HuH-7 (cell line): ENCODE measurements around the gene AGAP1.

Source experiments
- DNase-seq: peaks from one replicate; pipeline ENCODE4 v3.0.0; 2011; ENCODE audit warnings: low spot score

AGAP1 gene

GRCh38 chr2:236173729-236174607 is 680.1 kb downstream of the AGAP1 start:
- peak; percentile 14 for DNase-seq

- DNase-seq: peak; percentile 17
Observed at GRCh38 chr2:236175548-236176150, 681.8 kb downstream of the AGAP1 start.

GRCh38 chr2:236176417-236176816 is 682.6 kb downstream of the AGAP1 start:
- DNase-seq: peak; percentile 90

- DNase-seq: peak; percentile 4
Observed at GRCh38 chr2:236176951-236177350, 683.1 kb downstream of the AGAP1 start.

- peak; percentile 91 for DNase-seq
Observed at GRCh38 chr2:236177604-236177966, 683.7 kb downstream of the AGAP1 start.

- DNase-seq: peak; percentile 85
Observed at GRCh38 chr2:236177967-236178889, 684.4 kb downstream of the AGAP1 start.

- no peak for DNase-seq
Observed at GRCh38 chr2:236178890-236179235, 685.0 kb downstream of the AGAP1 start.

- peak; percentile 3 for DNase-seq
Observed at GRCh38 chr2:236179236-236180075, 685.6 kb downstream of the AGAP1 start.

GRCh38 chr2:236180076-236180816 is 686.4 kb downstream of the AGAP1 start:
- peak; percentile 4 for DNase-seq

- peak; percentile 85 for DNase-seq
Observed at GRCh38 chr2:236180831-236181453, 687.1 kb downstream of the AGAP1 start.
